ENCODE results near the gene DOCK10.

The DOCK10 gene

GRCh38 chr2:224819075-224819474, 223.2 kb downstream of the DOCK10 start:
- TF ChIP-seq, protein P1, sequence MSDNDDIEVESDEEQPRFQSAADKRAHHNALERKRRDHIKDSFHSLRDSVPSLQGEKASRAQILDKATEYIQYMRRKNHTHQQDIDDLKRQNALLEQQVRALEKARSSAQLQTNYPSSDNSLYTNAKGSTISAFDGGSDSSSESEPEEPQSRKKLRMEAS (IDR thresholded peaks at IDR 0.05; ENCODE audit: low read depth, low read length): no peak
- TF ChIP-seq CTCF (IDR thresholded peaks at IDR 0.05; ENCODE audit: low read depth, low read length) (no peak), POLR2A (IDR thresholded peaks at IDR 0.05; ENCODE audit: extremely low read depth, insufficient read length) (no peak), MYC (IDR thresholded peaks at IDR 0.05; ENCODE audit: low read depth, low read length) (no peak)
- DNase-seq (ENCODE audit: low read depth): no peak

DNA sequence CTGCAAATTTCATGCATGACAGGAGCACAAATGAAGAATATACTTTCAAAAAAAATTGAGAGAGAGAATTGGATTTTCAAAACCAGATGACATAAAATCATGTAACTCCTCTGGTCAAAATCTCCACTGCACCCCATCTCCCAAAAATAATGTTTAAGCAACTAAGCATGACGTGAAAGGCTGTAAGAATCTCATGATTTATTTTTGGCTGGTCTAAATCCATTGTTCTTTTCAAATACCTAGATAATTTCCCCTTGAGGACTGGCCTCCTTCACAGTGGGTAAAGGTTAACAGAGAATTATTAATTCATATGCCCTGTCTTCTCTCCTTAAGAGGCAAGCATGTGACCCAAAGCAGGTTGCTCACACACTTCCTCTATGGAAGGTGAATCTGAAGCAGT, 224.6 kb downstream of the DOCK10 start:
- TF ChIP-seq CTCF (IDR thresholded peaks at IDR 0.05; ENCODE audit: low read depth, low read length) (no peak), POLR2A (IDR thresholded peaks at IDR 0.05; ENCODE audit: extremely low read depth, insufficient read length) (no peak), MYC (IDR thresholded peaks at IDR 0.05; ENCODE audit: low read depth, low read length) (no peak)
- TF ChIP-seq, protein P1 (IDR thresholded peaks at IDR 0.05; ENCODE audit: low read depth, low read length): no peak
- no peak overlapping the region for H3K4me3 ChIP-seq (ENCODE audit: low read depth, low read length)
- DNase-seq (ENCODE audit: low read depth): no peak

More at GRCh38 chr2:224819075-224819474, 223.2 kb downstream of the DOCK10 start:
- H3K4me3 ChIP-seq (ENCODE audit: low read depth, low read length): no peak overlapping the region

- no peak overlapping the region for H3K4me3 ChIP-seq (ENCODE audit: low read depth, low read length)
- no peak for TF ChIP-seq MYC (IDR thresholded peaks at IDR 0.05; ENCODE audit: low read depth, low read length)
- TF ChIP-seq CTCF (IDR thresholded peaks at IDR 0.05; ENCODE audit: low read depth, low read length): no peak
- no peak for TF ChIP-seq POLR2A (IDR thresholded peaks at IDR 0.05; ENCODE audit: extremely low read depth, insufficient read length)
- TF ChIP-seq, protein P1 (IDR thresholded peaks at IDR 0.05; ENCODE audit: low read depth, low read length): no peak
- DNase-seq (ENCODE audit: low read depth): no peak
These were observed 225.5 kb downstream of the DOCK10 start for GRCh38 chr2:224816816-224817215.

DNA sequence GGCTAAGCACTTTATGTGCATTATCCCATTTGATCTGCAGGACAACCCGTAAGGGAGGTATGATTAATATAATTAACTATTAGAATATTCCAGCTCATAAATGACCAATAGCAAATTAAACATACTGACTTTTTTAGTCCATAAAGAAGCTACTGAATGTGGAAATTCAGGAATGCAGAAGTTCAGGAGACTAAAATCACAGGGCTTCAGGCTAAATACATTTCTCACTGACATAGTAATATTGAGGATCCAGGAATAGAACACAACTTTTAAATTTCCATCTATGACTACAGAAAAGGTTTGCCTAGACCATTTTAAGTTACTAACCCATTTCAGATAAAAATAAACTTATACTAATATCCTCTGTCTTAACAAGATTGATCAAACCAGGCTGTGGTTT, 228.7 kb downstream of the DOCK10 start:
- TF ChIP-seq CTCF (IDR thresholded peaks at IDR 0.05; ENCODE audit: low read depth, low read length): no peak
- TF ChIP-seq, protein P1 (IDR thresholded peaks at IDR 0.05; ENCODE audit: low read depth, low read length): no peak
- TF ChIP-seq MYC (IDR thresholded peaks at IDR 0.05; ENCODE audit: low read depth, low read length): no peak
- TF ChIP-seq POLR2A (IDR thresholded peaks at IDR 0.05; ENCODE audit: extremely low read depth, insufficient read length): no peak
- DNase-seq (ENCODE audit: low read depth): no peak
- H3K4me3 ChIP-seq (ENCODE audit: low read depth, low read length): no peak overlapping the region

DNA sequence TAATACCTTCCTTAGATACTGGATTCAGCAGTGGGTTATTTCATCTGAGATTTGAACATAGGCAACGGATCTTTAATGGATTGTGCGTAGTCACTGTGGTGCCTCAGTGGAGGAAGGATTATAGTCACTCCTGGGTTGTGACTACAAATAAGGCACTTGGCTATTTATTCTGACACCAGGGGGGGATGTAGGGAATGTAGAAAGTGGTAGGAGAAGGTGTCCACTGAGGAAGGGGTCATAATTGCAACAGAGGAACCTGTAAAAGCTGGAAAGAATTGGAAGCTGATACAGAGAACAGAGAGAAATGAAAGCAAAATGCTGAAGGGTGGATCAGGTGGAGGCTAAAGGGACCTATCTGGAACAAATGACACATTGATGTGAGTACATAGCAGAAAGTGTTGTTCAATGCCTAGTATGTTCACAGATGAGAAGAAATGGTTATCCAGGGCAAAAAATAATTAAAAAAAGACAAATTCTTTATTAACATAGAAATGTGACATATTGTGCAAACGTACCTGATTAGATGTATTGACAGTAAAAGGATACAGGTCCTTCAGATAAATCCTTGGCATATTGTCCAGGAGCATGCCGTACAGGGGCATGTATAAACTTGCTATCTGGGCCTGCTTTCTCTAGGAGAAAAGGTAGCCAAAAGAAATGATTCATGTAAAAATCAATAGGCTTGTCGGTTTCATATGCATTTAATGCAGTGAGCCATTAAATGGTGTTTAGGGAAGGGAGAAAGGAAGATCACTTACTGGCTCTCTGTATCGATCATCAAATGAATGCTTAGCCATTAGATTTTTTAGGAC, 234.9 kb downstream of the DOCK10 start:
- DNase-seq (ENCODE audit: low read depth): no peak
- no peak overlapping the region for H3K4me3 ChIP-seq (ENCODE audit: low read depth, low read length)
- no peak for TF ChIP-seq POLR2A (IDR thresholded peaks at IDR 0.05; ENCODE audit: extremely low read depth, insufficient read length)
- TF ChIP-seq CTCF (IDR thresholded peaks at IDR 0.05; ENCODE audit: low read depth, low read length): no peak
- TF ChIP-seq, protein P1 (IDR thresholded peaks at IDR 0.05; ENCODE audit: low read depth, low read length): no peak
- TF ChIP-seq MYC (IDR thresholded peaks at IDR 0.05; ENCODE audit: low read depth, low read length): no peak
